Forelimb muscle (tissue), 1 donor: ENCODE data around the gene SLC25A38. TPM values are rescaled to one million over a fixed set of nuclear protein-coding genes. Genes with fewer than 3 reads are reported as not detected.
"Not testable (repeated sequence)": the region's sequence is repeated elsewhere in the genome, so short reads cannot be mapped to it uniquely, and the experiment has no call there.

ENCODE experiments used
- DNase-seq: peaks from one replicate; pipeline ENCODE4 v3.0.0-alpha.2; 2013; ENCODE audit warnings: low read depth
- polyA plus RNA-seq: library from polyadenylated mRNA; unstranded; fragments of 120-200 nt; gene quantifications from one replicate; pipeline ENCODE4 v1.2.1, GENCODE V29; 2013; ENCODE audit not compliant: insufficient read length

Gene SLC25A38
- polyA plus RNA-seq, 1 donor, result 19.1 TPM

DNA sequence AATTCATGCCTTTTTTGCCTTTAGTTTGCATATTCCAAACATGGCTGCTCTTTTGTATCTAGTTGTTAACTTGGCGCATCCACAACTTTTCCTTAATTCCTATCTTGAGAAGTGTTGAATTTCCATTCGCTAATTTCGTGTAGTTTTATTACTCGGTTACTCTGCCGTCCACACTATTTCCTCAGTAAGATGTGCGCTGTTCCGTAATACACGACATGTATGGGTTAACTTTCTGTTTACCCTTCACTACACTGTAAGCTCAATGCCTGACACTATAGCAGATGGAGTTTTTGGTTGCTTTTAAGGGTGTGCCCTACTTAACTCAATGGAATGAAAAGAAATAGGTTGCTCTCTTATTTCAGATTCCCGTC, 24.1 kb downstream of the SLC25A38 start:
- DNase-seq, result no peak

DNA sequence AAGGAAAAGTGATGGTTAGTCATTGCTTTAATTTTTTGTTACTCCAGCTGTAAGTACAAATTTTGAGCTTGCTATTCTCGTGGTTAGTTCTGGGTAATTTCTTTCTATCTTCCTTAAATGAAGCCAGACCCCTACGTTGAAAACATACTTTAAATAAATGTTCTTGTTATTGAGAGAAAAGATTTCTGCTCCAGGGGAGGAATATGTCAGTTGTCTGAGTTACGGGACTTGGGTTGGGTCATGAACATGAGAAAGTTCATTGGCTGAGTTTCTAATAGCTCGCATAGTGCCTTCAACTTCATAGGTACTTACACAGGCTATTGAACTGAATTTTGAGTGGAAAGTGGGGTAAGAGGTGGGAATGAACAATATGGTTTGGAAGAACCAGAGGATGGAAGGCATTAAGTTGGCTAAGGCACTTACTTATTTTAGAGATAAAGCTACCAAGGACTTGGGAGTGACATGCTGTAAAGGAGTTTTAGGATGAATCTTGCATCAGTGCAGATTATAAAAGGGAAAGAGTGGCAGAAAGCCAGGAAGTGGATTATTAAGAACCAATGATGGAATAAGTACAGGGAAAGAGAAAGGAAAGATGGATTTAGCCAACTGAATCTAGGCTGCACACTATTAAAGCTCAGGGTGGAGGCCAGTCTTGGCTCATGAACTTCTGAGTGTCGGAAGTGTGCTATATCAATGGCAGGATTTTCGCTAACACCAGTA, 24.8 kb downstream of the SLC25A38 start:
- DNase-seq, result no peak

DNA sequence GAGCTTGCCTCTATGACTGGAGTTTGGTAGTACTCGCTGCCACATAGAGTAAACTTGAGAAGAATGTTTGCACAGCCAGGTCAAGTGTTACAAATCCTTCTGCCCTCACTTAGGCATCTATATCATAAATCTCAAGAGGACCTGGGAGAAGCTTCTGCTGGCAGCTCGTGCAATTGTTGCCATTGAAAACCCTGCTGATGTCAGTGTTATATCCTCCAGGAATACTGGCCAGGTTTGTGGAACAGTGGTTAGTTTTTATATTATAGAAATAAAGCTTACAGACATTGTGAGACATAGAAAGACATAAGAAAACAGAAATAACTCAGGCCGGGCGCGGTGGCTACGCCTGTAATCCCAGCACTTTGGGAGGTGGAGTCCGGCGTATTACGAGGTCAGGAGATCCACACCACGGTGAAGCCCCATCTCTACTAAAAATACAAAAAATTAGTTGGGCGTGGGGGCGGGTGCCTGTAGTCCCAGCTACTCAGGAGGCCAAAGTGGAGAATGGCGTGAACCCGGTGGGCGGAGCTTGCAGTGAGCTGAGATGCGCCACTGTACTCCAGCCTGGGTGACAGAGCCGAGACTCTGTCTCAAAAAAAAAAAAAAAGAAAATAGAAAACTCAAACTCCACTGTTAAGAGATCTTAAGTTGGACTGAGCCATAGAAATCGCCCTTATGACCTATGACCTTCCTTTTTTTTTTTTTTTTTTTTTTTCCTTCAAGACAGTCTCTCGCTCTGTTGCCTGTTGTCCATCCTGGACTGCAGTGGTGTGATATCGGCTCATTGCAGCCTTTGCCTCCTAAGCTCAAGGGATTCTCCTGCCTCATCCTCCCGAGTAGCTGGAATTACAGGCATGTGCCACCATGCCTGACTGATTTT, 25.6 kb downstream of the SLC25A38 start:
- no peak for DNase-seq

DNA sequence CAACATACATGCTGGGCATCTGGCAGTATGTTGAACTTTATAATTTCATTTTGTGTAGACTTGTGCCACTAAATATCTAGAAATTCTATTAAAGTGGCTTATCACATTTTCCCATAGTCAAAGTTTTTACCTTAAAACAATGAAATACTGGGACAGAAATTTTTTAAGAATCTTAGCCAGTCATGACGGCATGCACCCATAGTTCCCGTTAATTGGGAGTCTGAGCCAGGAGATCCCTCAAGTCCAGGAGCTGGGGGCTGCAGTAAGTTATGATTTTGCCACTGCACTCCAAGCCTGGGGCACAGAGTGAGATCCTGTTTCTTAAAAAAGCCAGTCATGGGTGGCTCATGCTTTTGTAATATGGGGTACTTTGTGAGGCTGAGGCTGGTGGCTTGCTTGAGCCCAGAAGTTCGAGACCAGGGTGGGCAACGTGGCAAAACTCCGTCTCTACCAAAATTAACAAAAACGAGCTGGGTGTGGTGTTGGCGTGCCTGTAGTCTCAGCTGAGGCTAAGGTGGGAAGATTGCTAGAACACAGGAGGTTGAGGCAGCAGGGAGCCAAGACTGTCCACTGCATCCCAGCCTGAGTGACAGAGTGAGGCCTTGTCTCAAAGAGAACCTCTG, 26.5 kb downstream of the SLC25A38 start:
- DNase-seq, result no peak

DNA sequence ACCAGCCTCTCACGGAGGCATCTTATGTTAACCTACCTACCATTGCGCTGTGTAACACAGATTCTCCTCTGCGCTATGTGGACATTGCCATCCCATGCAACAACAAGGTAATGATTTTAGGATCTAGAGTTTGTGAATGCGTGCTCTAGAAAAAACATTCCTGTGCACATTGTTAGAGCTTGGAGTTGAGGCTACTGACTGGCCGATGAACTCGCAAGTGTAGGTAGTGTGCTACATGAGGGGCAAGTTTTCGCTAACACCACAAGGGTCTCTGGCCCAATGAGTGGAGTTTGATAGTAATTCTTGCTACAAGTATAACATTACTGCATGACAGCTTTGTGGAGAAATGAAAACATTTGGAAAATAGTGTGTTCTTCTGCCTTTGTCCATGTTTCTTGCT, 27.7 kb downstream of the SLC25A38 start:
- no peak for DNase-seq

DNA sequence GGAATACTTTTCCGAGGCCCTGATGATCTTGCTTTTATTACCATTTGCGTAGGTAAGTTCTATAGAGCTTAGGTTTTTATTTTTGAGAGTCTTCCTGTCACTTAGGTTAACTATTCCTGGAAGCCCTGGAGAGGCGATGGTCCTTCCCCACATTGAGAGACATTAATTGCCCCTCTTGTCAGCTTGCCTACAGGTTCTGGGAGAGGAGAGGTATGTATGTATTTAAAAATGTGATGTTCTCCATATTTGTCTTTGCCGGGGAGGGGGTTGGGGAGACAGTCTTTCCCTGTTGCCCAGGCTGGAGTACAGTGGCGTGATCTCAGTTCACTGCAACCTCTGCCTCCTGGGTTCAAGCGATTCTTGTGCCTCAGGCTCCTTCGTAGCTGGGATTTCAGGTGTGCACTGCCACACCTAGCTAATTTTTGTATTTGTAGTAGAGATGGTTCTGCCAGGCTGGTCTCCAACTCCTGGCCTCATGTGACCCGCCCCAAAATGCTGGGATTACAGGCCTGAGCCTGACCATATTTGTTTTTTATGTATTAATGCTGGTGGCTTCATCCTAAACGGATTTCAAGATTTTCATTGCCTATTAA, 29.6 kb downstream of the SLC25A38 start:
- DNase-seq, result no peak

DNA sequence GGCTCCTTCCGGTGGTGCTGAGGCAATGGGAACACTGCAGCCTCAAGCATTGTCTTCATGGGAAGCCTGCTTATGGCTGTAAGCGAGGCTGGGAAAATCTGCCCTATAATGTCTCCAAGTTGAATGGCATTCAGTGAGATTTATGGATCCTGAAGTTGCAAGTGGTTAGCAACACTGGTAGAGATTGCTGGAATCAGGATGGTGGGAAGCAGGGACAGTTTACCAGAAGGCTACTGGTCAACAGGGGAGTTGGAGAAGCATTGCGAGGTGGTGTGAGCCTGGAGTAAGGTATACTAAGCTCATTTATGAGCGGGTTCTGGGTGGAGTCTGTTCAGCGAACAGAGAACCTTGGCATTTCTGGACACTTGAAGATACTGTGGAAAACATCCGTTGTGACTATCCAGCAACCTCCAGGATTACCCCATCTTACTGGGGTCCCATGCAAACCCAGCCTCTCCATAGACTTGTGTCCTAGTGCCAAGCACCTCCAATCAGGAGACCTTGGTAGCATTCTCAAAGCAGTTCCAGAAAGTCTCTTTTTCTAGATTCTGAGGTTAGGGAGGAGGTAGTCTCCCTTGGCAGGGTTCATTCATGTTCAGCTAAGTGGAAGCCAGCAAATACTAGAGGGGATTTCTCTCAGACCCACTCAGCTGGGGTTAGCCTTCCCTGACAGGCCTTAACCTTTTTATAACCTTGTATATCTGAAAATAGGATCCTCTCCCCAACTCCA, 30.7 kb downstream of the SLC25A38 start:
- no peak for DNase-seq

DNA sequence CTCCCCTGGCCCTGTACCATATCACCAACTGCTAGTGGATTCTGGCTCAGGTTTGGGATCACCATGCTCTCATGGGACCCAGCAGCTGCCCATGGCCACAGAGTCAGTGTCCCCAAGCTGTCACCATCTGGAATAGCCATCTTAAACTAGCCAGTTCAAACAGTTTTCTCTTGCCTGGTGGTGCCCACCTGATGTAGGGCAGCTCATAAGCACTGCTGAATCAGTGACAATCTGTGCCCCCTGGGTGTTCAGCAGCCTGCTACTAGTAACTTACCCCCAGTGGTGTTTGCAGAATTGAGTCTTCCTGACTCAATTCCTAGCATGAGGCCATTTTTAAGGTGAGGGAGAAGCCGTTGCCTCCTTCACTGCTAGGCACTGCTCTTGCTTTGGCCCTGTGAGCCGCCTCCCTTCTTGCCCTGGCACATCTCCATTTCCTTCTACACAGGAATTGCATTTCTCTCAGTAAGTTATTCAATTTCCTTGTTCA, 31.3 kb downstream of the SLC25A38 start:
- DNase-seq, result no peak

DNA sequence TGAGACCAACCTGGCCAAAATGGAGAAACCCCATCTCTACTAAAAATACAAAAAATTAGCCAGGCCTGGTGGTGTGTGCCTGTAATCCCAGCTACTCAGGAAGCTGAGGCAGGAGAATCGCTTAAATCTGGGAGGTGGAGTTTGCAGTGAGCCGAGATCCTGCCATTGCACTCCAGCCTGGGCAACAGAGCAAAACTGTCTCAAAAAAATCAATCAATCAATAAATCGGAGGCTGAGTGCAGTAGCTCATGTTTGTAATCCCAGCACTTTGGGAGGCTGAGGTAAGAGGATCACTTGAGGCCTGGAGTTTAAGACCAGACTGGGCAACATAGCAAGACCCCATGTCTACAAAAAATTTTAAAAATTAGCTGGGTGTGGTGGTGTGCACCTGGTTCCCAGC, 32.1 kb downstream of the SLC25A38 start:
- not testable (repeated sequence) for DNase-seq

DNA sequence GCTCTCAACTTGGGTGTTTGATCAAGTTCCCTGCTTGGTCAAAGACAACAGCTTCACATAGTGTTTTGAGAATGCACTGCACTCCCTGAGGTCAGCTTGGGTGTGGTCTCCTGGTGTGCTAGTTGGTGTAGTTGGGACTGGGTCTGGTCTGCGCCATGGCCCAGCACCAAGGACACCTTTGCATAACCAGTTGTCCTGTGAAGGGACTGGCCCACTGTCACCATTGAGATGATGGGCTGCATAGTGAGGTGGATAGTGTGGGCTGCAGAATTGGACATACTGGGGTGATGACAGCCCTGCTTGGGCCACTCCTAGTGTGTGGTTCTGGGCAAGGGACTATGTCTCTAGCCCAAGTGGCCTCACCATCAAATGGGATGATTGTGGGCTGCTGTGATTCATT, 32.8 kb downstream of the SLC25A38 start:
- DNase-seq, result no peak

DNA sequence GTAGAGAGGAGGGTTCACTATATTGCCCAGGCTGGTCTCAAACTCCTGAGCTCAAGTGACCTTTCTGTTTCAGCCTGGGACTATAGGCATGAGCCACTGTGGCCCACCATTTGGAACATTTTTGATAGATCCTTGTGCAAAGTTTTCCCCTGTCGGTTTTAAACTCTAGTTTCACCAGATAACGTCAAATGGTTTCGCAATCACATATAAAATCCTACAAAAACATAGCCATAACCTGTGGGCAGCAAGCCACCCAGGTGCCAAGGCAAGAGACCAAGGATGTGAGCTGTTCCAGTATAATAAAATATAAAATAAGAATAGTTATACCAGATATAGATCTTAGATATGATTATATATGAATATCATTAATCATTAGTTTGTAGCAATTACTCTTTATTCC, 33.8 kb downstream of the SLC25A38 start:
- DNase-seq, result not testable (repeated sequence)

DNA sequence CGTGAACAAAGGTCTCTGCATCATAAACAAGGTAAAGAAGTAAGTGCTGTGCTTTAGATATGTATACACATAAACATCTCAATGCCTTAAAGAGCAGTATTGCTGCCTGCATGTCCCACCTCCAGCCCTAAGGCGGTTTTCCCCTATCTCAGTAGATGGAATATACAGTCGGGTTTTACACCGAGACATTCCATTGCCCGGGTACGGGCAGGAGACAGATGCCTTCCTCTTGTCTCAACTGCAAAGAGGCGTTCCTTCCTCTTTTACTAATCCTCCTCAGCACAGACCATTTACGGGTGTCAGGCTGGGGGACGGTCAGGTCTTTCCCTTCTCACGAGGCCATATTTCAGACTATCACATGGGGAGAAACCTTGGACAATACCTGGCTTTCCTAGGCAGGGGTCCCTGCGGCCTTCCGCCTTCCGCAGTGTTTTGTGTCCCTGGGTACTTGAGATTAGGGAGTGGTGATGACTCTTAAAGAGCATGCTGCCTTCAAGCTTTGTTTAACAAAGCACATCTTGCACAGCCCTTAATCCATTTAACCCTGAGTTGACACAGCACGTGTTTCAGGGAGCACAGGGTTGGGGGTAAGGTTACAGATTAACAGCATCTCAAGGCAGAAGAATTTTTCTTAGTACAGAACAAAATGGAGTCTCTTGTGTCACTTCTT, 35.5 kb downstream of the SLC25A38 start:
- DNase-seq, result not testable (repeated sequence)

DNA sequence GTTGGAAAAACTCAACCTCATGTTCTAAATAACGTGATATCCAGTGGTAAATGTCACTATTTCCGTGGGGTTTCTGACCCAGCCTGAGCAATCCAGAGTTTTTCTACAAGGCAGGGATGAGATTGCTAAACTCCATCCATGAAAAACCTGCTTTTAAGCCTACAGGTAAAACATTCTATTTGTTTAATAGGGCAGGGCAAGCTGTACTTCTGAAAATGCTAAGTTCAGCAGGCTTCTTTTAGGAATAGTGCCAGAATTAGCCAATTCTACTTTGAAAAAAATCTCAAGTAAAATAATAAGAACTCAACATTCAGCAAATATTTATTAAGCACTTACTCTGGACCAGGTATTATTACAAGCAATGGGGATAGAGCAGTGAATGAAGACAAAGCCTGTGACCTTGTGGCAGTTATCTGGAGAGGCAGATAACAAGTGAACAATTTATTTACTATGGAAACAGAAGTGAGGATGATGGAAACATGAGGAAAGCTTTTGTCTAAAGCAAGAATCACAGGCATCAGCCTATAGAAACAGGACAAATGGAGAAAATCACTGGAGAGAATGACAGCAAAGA, 36.7 kb downstream of the SLC25A38 start:
- no peak for DNase-seq

DNA sequence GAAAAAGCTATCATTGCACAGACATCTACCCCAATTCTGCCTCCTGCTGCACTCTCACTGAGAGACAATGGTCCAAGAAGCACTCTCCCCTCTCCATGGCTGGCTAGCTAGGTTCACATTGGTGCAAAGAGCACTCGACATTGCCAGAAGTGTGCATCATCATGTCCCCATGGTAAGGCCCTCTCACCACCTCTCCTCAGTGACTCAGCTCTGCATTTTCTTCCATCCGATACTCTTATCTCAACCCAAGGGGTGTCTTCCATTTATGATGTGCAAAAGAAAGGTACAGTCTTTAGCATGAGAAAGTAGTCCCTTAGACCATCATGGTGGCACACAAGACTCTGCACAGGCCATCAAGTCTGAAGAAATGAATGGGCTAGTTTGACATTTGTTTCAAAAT, 37.4 kb downstream of the SLC25A38 start:
- DNase-seq, result no peak

DNA sequence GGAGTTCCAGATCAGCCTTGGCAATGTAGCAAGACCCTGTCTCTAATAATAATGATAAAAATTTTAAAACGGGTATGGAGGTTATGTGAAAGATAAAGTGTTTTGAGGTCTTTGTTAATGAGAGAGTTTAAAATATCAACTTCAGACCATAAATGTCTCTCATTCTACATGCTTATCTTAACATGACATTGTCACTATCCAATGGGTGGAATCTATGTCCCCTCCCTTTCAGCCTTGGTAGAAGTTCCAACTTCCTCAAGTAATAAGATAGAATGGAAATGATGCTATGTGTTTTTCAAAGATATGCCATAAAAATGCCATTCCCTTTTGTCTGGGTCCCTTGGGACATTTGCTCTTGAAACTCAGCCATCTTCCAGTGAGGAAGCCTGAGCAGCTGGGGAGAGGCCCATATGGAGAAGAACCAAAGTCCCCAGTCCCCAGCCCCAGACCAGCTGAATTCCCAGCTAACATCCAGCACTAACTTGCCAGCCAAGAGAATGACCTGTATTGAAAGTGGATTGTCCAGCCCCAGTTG, 40.3 kb downstream of the SLC25A38 start:
- DNase-seq, result no peak

DNA sequence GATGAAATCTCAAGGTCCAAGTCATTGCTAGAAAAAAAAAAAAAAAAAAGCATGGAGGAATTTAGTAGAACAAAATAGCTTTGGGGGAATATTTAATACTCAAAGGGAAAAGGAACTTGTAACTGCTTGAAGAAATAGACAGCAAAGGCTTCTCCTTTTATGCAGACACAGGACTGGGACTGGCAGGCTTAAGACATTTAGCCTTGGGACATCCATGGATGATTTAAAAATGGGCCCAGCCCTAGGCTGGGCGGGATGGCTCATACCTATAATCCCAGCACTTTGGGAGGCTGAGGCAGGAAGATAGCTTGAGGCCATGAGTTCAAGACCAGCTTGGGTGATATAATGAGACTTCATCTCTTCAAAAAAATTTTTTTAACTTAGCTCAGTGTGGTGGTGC, 43.1 kb downstream of the SLC25A38 start:
- DNase-seq, result no peak

DNA sequence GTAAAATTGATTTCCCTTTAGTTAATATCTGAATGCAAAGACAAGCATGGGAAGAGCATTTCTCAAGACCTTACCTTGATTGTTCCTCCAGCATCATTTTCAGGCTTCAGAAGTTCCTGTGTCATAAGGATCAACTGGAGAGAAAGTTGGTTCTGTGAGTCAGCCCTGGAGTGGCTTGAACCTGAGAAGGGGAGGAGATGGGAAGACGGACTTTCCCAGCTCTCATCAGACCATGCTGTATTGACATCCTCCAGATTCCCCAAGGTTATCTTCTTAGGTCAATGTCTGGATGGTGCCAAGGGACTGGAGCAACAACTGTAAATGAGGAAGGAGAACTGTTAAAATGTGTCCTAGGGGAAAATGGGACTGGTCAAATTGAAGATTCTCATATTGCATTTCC, 44.3 kb downstream of the SLC25A38 start:
- no peak for DNase-seq

DNA sequence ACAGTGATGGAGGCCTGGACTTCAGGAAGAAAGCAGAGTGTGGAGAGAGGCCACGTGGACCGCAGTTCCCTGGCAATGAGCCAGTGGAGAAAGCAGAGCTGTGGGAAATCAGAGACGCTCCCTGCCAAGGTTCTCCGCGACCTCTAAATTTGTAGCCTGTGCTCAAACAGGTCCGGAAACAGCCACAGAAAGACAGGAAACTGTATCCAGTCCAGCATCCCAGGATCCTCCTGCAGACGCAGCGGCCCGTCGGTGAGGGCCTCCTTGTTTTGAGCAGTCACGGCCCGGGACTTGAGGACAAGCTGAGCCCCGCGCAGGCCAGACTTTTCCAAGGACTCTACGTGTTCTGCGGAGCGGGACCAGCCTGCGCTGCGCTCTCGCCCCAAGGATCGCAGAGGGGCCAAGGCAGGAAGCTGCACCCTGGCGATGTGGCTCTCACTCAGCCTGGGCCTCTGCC, 45.6 kb downstream of the SLC25A38 start:
- DNase-seq, result no peak

DNA sequence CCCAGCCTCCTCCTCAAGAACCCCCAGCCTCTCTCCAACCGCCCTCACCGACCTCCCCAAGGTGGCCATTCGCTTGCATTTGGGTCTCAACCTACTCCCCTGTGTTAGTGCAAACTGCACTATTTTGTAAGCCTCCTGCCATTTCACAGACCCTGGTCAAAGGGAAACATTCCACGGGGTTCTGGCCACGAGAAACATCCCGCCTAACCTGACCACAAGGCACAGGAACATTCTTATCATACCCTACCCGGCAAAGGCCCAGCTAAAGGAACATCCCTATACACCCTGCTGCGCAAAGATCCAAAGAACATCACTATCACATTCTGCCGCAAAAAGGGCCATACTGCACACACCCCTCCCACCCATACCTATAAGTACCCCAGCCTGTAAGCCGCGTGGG, 46.3 kb downstream of the SLC25A38 start:
- no peak for DNase-seq

DNA sequence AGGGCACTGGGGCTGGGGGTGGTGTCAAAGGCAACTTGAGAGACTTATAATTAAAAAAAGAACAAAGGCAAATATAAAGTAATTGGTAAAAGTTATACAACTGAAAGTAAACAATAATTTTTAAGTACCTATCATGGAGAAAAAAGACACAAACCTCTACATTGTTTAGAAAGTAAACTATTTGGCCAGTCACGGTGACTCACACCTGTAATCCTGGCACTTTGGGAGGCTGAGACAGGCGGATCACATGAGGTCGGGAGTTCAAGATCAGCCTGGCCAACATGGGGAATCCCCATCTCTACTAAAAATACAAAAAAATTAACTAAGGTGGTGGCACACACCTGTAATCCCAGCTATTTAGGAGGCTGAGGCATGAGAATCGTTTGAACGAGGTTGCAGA, 49.2 kb downstream of the SLC25A38 start:
- no peak for DNase-seq
